Ishikawa (cell line): Measurements from ENCODE around the gene BABAM2.

ENCODE experiments used
- CEBPB ChIP-seq: IDR thresholded peaks from 2 replicates; pipeline ENCODE4 v1.6.1; 2012
- CREB1 ChIP-seq: IDR thresholded peaks from 2 replicates; pipeline ENCODE4 v1.6.1; 2012; ENCODE audit warnings: low read depth
- EGR1 ChIP-seq: IDR thresholded peaks from 2 replicates; pipeline ENCODE4 v1.6.1; 2012
- EP300 ChIP-seq: IDR thresholded peaks from 2 replicates; pipeline ENCODE4 v1.6.1; 2012; ENCODE audit warnings: borderline replicate concordance
- FOXM1 ChIP-seq: IDR thresholded peaks from 2 replicates; pipeline ENCODE4 v1.6.1; 2012; ENCODE audit warnings: low read depth, borderline replicate concordance
- MAX ChIP-seq: IDR thresholded peaks from 2 replicates; pipeline ENCODE4 v1.6.1; 2012
- NFIC ChIP-seq: IDR thresholded peaks from 2 replicates; pipeline ENCODE4 v1.6.1; 2012
- RAD21 ChIP-seq: IDR thresholded peaks from 2 replicates; pipeline ENCODE4 v1.6.1; 2012; ENCODE audit warnings: low read depth
- REST ChIP-seq: IDR thresholded peaks from 2 replicates; pipeline ENCODE4 v1.6.1; 2012; ENCODE audit warnings: low read depth, mild to moderate bottlenecking
- TAF1 ChIP-seq: IDR thresholded peaks from 2 replicates; pipeline ENCODE4 v1.6.1; 2012; ENCODE audit warnings: low read depth, mild to moderate bottlenecking
- TCF12 ChIP-seq: IDR thresholded peaks from 2 replicates; pipeline ENCODE4 v1.6.1; 2012; ENCODE audit warnings: low read depth
- TEAD4 ChIP-seq: IDR thresholded peaks from 2 replicates; pipeline ENCODE4 v1.6.1; 2012
- USF1 ChIP-seq: IDR thresholded peaks from 2 replicates; pipeline ENCODE4 v1.6.1; 2012
- YY1 ChIP-seq: IDR thresholded peaks from 2 replicates; pipeline ENCODE4 v1.6.1; 2012; ENCODE audit warnings: low read depth
- ZBTB7A ChIP-seq: IDR thresholded peaks from 2 replicates; pipeline ENCODE4 v1.6.1; 2012; ENCODE audit warnings: low read depth

The BABAM2 gene

GRCh38 chr2:27956888-27957287 lies 66.4 kb downstream of the BABAM2 start:
- TF ChIP-seq ZBTB7A: no peak
- no peak for TF ChIP-seq YY1
- TF ChIP-seq TAF1: no peak
- no peak for TF ChIP-seq EGR1
- no peak for TF ChIP-seq RAD21
- no peak for TF ChIP-seq CREB1
- no peak for TF ChIP-seq USF1
- TF ChIP-seq NFIC: no peak

GRCh38 chr2:27958711-27959378 lies 68.3 kb downstream of the BABAM2 start:
- TF ChIP-seq EP300 (no peak), NFIC (no peak), REST (no peak), TEAD4 (no peak), RAD21 (no peak), MAX (no peak), EGR1 (no peak), ZBTB7A (no peak)

GRCh38 chr2:27959496-27959895 lies 69.0 kb downstream of the BABAM2 start:
- peak; percentile 58 for TF ChIP-seq CEBPB
- TF ChIP-seq EGR1: no peak

- TF ChIP-seq MAX (no peak), CREB1 (no peak), FOXM1 (no peak), USF1 (no peak), ZBTB7A (no peak), TEAD4 (no peak), RAD21 (no peak), TAF1 (no peak), REST (no peak), NFIC (no peak), EGR1 (no peak), EP300 (no peak), CEBPB (no peak), TCF12 (no peak)
These were observed 69.8 kb downstream of the BABAM2 start for GRCh38 chr2:27960237-27960912.

GRCh38 chr2:27962006-27962405 lies 71.5 kb downstream of the BABAM2 start:
- TF ChIP-seq FOXM1 (no peak), RAD21 (no peak), EGR1 (no peak), CEBPB (no peak), USF1 (no peak), NFIC (no peak), TCF12 (no peak), MAX (no peak)

GRCh38 chr2:27963472-27963871 lies 72.9 kb downstream of the BABAM2 start:
- TF ChIP-seq TEAD4 (no peak), REST (no peak), NFIC (no peak), TCF12 (no peak), CEBPB (no peak), YY1 (no peak), EGR1 (no peak), EP300 (no peak), ZBTB7A (no peak)
